ENCODE measurements around the gene PFKL.
"Not testable (repeated sequence)": the region's sequence is repeated elsewhere in the genome, so short reads cannot be mapped to it uniquely, and the experiment has no call there.

The PFKL gene

GRCh38 chr21:44279354-44280260 is 20.2 kb upstream of the PFKL start:
- no peak for DNase-seq

GRCh38 chr21:44281801-44282200 is 18.1 kb upstream of the PFKL start:
- DNase-seq: no peak

- no peak for DNase-seq
These were observed 17.5 kb upstream of the PFKL start for GRCh38 chr21:44282370-44282769.

GRCh38 chr21:44283211-44283785 is 16.6 kb upstream of the PFKL start:
- not testable (repeated sequence) for DNase-seq

DNA sequence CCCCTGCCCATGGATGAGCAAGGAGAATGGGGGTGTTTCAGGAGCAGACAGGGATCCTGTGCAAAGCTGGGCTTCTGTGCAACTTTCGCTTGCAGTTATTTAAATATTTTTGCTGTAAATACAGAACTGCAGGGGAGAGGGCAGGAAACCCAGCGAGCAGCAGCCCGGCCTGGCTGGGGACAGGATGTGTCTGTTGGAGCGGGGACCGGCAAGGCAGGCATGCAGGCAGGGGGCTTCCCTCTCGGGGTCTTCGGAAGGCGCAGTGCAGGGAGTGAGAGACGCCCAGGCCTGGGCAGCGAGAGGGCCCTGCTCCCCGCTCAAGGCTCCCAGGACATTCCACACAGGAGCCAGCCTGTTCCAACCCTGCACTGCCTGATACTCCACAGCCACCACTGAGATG is 15.9 kb upstream of the PFKL start:
- no peak for DNase-seq

DNA sequence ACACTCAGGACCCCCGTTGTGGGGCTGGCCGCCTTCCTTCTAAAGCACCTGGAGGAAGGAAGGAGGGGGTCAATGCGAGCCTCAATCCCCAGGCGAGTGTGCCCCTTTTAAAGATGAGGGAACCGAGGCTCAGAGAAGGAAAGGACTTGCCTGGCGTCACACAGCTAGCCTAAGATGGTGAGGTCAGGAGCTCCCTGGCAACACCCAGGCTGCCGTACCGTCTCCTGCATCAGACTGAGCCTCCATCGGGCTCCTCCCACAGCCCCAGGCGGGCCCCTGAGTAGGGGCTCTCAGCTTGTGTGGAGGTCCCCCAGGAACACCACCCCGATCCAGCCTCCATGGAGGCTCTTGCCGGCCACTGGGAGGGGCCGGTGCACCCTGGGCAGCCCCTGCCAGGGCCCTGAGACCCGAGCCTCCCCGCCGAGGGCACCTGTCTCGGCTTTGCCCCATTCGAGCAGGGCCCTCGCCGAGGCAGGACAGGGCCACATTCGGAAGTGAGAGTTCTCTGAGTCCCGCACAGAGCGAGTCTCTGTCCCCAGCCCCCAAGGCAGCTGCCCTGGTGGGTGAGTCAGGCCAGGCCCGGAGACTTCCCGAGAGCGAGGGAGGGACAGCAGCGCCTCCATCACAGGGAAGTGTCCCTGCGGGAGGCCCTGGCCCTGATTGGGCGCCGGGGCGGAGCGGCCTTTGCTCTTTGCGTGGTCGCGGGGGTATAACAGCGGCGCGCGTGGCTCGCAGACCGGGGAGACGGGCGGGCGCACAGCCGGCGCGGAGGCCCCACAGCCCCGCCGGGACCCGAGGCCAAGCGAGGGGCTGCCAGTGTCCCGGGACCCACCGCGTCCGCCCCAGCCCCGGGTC is 14.5 kb upstream of the PFKL start, which contains the start of gene AIRE:
AIRE (plus strand) TSS at position 739 of the 855 bp plus-strand sequence. CDS start 131 bp downstream, outside the sequence.
- no peak for DNase-seq

DNA sequence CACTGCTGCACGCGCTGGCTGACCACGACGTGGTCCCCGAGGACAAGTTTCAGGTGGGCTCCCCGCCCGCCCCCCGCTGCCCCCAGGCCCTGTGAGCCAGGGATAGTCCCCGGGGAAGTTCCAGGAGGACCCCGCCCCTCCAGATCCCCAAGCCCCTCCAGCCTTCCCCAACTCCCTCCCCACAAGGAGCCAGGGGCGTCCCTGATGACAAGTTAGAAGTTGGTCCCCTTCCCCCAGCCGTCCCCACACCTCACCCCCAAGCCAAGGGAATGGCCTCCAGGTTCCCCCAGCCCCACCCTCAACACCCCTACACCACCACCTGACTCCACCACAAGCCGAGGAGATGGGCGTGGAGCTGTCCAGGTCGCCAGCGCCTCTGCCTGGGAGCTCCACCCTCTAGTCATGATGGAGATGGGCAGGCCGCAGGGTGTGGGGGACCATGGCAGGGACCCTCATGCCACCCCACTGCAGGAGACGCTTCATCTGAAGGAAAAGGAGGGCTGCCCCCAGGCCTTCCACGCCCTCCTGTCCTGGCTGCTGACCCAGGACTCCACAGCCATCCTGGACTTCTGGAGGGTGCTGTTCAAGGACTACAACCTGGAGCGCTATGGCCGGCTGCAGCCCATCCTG is 13.7 kb upstream of the PFKL start:
- no peak for DNase-seq

DNA sequence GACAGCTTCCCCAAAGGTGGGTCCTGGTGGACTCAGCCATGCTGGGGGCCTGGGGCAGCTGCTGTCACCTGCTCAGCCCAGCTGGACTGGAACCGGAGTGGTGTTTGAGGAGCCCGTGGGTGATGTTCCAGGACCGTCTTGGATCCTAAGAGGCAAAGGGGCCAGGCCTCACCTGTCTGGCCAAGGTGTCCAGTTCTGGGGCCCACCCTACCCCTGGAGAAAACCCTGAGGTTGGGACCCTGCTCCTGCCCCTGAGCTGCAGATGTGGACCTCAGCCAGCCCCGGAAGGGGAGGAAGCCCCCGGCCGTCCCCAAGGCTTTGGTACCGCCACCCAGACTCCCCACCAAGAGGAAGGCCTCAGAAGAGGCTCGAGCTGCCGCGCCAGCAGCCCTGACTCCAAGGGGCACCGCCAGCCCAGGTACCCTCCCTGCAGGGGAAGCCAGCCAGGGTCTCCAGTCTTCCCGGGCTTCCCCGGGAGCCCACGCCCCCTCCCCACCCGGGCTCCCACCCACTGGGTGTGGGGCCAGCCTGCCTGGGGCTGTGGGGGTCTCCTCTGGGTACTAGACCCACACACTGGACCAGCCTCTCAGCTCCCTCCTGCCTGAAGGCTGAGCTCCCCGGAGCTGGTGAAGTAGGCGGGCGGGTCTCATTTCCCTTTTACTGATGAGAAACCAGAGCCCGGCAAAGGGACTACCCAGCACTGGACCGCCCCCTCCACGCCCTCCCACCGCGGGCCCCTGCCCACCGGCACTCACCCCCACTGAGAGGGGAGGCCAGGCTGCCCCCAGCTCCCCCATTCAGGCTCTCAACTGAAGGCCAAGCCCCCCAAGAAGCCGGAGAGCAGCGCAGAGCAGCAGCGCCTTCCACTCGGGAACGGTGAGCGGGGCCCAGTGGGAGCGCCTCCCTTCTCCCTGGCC is 12.9 kb upstream of the PFKL start:
- DNase-seq: no peak

GRCh38 chr21:44288251-44289110 is 11.4 kb upstream of the PFKL start:
- DNase-seq: no peak

DNA sequence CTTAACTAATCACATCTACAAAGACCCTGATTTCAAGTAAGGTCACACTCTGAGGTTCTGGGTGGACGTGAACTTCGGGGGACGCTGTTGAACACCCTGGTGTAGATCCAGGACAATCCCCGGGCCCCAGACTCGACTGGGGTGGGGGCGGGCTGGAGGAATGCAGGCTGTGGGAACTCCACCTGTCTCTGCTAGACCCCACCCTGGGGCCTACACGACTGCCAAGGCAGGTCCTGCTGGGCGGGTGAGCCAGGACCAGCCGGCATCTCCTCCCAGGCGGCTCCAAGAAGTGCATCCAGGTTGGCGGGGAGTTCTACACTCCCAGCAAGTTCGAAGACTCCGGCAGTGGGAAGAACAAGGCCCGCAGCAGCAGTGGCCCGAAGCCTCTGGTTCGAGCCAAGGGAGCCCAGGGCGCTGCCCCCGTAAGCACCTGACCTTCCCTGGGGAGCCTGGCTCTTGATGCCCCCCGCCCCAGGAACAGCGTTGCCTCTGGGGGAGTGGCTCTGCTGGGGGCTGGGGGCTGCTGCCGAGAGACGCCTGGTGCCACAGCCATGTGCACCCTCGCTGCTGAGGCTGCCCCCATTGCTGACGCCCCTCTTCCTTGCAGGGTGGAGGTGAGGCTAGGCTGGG is 10.4 kb upstream of the PFKL start:
- DNase-seq: no peak

GRCh38 chr21:44290327-44291077 is 9.4 kb upstream of the PFKL start:
- DNase-seq: no peak

GRCh38 chr21:44291078-44291935 is 8.5 kb upstream of the PFKL start:
- no peak for DNase-seq

DNA sequence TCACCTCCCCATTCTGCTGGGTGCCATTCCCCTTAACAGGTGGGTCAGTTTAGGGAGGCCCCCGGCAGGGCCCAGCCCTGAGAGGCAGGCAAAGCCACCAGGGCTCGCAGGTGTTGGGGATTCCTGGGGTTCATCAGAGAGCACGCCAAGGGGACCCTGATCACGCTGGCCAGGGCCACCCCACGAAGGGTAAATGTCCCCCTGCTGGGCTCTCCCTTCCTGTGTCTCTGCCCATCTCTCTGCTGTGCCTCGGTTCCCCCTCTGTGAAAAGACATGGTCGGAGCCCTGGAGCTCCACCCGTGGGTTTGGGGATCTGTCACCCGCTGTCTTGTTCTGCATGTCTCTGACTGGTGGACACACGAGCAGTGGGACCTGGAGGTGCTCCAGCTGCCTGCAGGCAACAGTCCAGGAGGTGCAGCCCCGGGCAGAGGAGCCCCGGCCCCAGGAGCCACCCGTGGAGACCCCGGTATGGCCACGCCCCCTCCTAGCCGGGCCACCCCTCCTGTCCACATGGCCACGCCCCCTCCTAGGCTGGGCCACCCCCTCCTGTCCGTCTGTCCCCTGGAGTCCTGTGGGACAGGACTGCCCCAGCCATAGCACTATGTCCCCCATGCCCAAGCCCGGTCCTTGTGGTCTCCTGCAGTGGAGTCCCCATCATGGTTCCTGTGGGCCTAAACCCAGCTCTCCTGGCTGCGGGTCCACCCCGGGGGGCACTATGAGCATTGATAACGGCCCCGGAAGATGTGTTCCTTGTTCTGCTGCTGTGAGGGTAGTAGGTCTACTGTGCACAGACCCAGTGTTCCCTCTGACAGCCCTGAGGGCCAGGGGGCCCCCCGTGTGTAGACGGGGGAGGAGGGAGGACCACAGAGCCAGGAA is 7.7 kb upstream of the PFKL start:
- no peak for DNase-seq

DNA sequence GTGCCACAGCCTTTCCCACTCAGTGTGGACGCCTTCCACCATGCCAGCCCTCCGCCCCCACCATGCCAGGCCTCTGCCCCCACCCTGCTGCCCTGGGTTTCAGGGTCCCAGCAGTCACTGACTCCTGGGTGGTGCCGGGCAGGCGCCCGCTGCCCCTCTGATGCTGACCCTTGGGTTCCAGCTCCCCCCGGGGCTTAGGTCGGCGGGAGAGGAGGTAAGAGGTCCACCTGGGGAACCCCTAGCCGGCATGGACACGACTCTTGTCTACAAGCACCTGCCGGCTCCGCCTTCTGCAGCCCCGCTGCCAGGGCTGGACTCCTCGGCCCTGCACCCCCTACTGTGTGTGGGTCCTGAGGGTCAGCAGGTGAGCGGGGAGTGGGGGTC is 7.0 kb upstream of the PFKL start:
- no peak for DNase-seq

DNA sequence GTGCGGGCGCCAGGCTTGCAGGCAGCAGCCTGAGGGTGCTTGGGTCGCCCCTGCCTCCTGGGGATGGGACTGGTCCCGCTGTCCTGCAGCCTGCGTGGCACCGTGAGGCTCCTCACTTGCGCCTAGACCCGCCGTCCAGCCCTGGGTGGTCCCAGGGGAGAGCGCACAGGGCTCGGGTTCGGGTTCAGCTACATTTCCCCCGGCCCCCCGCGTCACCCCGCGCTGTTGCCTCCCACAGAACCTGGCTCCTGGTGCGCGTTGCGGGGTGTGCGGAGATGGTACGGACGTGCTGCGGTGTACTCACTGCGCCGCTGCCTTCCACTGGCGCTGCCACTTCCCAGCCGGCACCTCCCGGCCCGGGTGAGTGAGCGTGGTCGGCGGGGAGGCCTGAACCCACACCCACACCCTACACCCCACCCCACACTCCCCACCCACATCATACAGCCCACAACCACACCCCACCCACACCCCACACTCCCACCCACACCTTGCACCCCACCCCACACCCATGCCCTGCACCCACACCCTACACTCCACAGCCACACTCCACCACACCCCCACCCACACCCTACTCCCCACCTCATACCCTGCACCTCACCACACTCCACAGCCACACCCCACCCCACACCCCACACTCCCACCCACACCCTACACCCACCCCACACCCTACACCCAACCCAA is 6.2 kb upstream of the PFKL start:
- no peak for DNase-seq

DNA sequence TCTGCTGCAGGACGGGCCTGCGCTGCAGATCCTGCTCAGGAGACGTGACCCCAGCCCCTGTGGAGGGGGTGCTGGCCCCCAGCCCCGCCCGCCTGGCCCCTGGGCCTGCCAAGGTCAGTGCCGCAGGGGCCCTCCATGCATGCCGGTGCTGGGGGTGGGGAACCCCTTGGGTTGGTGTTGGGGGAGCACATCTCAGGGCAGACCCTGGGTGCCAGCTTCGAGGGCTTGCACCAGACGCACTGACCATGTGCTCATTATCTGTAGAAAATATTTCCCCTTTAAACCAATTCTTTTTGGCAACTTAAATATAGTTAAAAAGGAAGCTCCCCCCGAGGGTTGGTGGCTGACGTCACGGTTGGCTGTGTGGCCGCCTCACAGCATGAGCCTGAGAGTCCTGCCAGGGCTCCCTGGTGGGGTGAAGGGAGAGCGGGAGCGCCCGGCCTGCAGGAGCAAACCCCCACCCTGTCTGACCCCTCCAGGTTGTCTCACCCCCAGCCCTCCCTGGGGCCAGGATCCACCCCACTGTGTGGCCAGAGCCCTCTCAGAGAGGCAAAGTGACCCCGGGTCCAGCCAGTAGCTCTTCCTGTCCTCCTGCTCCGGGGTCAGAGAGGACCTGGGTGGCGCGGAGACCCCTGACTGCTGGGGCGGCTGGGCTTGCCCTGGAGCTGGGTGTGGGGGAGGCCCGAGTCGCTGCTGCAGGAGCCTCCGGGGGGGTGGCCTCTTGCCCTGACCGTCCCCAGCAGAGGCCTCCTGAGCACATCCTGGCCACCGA is 5.3 kb upstream of the PFKL start:
- no peak for DNase-seq

Measured in stimulated activated naive CD4-positive, alpha-beta T cell treated with Interleukin-2 at 50 U/mL for 16 hours (primary cell).